ENCODE measurements around the gene CCNB2. TPM values are rescaled to one million over a fixed set of nuclear protein-coding genes. Genes with fewer than 3 reads are reported as not detected.
A peak's percentile ranks its signal among the peaks of the same experiment; 100 is the strongest.
"Not testable (repeated sequence)": the region's sequence is repeated elsewhere in the genome, so short reads cannot be mapped to it uniquely, and the experiment has no call there.

Gene CCNB2
- total RNA-seq, 1 donor, result 4.8 TPM

DNA sequence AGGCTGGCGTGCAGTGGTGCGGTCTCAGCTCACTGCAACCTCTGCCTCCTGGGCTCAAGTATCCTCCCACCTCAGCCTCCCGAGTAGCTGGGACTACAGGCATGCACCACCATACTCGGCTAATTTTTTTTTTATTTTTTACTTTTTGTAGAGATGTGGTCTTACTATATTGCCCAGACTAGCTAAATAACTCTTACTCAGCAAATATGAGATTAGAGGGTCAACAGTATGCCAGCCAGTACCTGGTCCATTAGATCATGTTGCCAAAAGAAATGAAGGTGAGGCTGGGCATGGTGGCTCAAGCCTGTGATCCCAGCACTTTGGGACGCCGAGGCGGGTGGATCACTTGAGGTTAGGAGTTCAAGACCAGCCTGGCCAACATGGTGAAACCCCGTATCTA lies 57.1 kb downstream of the CCNB2 start:
- not testable (repeated sequence) for DNase-seq (ENCODE audit: low read depth in 2 of 3, low spot score in 2 of 3)

DNA sequence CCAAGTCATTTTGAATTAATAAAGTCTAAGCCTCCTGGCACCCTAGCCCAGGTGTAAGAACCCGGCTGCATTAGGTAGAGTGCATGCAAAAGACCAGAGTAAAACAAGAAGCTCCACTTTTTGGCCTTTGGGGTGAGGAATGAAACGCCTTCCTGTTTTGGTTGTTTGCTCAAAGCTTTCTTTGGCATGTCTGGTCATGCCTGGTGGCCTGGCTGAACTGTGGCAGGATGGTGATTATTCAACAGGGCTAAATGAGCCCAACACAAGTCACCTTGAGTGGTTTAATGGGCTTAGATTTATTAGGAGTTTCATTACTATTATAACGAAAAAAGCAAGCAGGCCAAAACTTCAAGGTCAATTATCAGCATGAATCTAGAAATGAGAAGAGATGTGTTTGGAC lies 60.8 kb downstream of the CCNB2 start:
- DNase-seq (ENCODE audit: low read depth in 2 of 3, low spot score in 2 of 3), result no peak

DNA sequence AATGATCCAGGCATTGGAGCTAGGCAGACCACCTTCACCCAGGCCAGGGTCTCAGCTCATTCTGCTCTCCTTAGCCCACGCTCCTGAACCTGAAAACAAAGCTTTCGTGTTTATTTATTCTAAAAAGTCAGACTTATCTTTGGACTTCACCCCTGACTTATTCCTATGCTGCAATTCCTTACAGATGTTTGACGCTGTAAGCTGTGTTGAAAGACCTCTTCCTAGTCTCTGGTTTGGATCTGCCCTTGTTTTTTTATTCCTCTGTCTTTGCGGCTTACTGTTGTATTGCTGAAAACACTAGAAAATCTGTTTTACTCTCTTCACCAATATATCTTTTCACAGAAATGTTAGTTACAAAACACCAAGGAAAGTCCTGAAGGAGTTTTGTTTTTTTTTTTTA lies 61.2 kb downstream of the CCNB2 start:
- DNase-seq (ENCODE audit: low read depth in 2 of 3, low spot score in 2 of 3), result no peak

DNA sequence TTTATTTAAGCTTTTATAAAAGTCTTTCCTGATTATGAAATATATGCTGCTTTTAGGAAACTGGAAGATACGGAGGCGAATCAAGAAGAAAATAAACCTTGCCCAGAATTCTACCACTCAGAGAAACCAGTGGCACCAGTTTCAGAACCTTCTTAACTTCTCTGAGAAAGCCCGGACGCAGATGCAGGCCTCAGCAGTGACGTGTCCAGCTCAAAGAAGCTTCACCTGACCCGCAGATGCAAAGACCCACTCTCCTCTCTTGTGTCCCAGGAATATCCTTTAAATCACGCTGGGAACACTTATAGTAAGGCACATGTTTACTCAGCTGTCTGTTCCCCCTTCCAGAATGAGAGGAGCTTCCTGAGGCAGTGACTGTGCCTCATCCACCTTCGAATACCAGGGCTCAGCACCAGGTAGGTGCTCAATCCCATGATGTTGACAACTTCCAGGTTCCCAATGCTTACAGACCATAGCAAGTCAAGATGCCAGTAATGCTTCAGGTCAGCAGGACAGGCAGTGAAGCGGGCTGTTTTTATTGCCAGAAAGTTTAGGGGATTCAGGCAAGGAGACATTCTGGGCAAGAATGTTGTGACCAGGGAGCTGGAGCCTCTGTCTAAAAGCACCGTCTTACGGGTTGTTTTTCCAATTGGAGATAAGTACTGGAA lies 61.8 kb downstream of the CCNB2 start:
- DNase-seq (ENCODE audit: low read depth in 2 of 3, low spot score in 2 of 3), result no peak

DNA sequence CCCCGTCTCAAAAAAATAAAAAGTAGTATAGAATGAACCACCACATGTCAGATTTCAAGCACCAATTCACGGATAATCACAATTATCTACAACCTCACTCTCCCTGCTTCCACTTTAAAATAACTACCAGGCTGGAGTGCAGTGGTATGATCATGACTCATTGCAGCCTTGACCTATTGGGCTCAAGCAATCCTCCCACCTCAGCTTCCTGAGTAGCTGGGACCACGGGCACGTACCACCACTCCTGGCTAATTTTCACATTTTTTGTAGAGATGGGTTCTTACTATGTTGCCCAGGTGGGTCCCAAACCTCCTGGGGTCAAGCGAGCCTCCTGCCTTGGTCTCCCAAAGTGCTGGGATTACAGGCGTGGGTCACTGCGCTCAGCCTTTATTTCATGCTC lies 63.6 kb downstream of the CCNB2 start:
- DNase-seq (ENCODE audit: low read depth in 2 of 3, low spot score in 2 of 3), result no peak

DNA sequence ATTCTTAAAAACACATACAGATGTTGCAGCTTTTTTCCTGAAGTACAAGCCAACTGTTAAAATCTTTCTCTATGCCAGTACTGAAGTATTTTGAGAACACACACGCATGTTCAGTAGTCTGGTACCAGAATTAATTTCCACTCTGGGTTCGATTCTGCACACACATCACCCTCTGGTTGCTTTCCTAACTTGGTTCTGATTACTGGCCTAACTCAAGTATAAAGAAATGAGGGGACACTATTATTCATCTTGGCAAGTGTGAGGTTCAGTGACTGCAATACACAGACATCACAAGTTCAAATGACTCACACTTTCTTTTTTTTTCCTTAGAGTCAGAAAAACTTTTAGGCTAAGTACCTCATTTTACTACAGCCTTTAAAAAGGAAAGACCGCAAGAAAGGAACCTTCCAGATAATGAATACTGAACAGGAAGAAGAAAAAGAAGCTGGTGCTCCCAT lies 64.3 kb downstream of the CCNB2 start:
- DNase-seq (ENCODE audit: low read depth in 2 of 3, low spot score in 2 of 3), result peak in 1 of 3 donors; percentile 49

DNA sequence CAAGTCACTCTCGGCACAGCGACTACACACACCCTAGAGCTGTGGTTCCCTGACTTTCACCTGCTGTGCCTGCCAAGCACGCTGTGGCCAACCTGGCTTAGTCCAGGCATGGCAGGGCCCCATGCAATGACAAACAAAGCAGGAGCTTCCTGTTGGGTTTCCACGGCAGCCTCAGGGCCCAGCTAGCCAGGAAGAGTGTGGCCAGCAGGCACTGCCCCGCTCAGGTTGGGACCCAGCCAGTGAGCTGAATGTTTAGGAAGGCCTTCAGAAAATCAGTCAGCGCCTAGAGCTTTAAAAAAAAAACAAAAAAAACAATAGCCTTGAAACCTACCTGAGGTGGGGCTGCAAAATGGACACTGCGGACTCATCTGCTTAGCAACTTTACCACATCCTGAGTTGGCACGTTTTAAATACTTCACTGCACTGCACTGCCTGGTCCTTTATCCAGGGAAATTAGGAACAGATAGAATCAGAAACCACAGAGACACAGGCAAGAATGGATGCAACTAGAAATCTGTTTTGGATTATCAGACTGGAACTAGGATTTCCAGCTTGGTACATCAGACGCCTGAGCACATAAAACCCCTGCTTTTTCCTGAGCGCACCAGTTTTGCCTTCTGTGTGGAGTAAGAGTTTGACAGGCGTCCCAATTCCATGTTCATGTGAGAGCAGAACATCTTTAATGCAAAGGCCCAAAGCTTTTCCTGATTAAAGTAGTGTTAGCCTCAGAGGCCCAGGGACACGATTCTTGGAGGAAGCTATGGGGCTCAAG lies 65.5 kb downstream of the CCNB2 start:
- peak in 1 of 3 donors; percentile 26 for DNase-seq (ENCODE audit: low read depth in 2 of 3, low spot score in 2 of 3)

DNA sequence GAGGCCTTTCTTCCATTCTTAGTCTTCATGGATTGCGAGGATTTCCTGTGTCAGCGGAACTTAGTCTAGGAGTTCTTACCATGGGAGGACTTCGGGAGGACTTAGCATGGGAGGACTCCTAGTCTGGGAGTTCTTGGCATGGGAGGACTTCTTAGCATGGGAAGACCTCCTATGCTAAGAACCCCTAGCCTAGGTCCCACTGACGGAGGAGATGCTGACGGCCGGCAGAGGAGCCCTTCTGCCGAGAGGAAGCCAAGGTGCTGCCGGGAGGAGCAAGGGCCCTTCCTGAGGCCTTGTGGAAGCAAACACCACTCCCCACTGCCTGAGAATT lies 66.1 kb downstream of the CCNB2 start:
- DNase-seq (ENCODE audit: low read depth in 2 of 3, low spot score in 2 of 3), result no peak

DNA sequence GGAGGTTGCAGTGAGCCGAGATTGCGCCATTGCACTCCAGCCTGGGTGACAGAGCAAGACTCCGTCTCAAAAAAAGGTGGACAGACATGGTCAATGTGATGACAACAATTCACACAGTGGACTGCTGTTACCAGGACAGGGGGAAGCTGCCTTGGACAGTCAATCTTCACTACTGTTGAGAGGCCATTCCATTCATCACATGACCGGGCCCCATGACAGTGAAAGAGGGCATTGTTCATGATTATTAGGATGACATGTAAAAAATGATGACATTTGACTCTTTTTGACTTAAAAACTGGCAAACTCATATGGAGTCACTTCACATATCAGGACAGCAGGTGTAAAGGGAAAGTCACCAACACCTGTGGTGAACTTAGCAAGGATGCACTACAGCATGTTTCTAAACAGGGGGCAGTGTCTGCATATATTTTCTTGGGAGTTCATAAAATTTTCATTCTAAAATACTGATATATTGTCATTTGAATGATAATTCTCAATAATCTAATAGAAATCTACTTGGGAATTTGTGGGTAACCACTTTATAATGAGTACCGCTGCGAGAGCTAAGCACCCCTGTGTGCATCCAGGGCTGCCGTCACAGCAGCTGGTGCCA lies 67.4 kb downstream of the CCNB2 start:
- DNase-seq (ENCODE audit: low read depth in 2 of 3, low spot score in 2 of 3), result no peak

DNA sequence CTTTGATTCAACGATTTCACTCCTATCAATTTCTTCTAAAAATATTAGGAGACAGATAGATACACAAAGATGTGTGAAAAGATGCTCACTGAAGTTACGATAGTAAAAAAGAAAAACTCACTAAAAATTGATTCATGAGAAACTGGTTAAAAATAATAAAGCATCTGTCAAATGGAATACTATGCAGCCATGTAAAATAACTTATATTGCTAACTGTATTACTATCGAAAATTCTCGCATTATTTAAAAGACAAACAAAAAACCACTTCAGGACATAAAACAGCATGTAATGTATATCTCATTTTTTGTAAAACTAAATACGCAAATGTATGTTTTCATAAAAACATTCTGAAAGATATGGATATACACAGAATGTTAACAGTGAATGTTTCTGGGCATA lies 68.2 kb downstream of the CCNB2 start:
- no peak for DNase-seq (ENCODE audit: low read depth in 2 of 3, low spot score in 2 of 3)

DNA sequence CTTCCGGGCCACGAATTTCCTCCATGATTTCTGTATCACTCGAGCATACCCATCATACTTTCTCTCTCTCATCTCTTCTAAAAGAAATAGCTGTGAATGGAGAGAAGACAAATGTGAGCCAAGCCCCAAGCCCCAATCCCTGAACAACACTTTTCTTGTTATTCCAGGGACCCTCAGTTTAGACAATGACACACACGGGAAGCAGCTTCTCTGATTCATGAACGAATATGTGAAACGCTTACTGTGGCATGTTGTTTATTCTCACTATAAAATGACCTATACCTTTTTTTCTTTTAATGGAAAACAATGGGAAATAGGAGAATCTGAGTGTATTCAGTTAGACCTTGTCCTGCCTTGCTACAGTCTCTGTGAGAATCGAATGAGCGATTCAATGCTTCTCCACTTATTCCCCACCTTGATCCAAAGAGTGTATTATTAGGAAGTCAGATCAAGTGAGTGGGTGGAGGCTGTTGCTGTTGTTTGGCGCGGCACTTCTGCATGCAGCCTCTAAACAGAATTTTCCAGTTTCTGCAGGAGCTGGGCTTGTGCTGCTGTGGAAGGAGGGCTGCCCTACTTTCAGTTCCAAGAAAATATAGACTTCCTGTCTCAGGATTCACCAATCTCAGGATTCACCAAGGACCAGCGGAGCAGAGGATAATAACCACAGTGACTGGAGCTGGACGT lies 69.3 kb downstream of the CCNB2 start:
- no peak for DNase-seq (ENCODE audit: low read depth in 2 of 3, low spot score in 2 of 3)

Small RNA genes lying within 50 kb of the gene (small RNA-seq; reads per million reads assigned to genes)
- 0.34 reads per million for gene MIR2116

Other genes with a start within 250 kb of the CCNB2 start
- 50.9 TPM for gene SLTM, start 171.5 kb upstream of the CCNB2 start, total RNA-seq
- 22.6 TPM for gene RNF111, start 117.5 kb upstream of the CCNB2 start, total RNA-seq
- not detected for gene LDHAL6B, start 101.7 kb downstream of the CCNB2 start, total RNA-seq